Measurements from ENCODE around the gene TTC6.

GRCh38 chr14:37623971-37624370 lies 28.5 kb downstream of the TTC6 start:
- TF ChIP-seq POLR2A (IDR thresholded peaks at IDR 0.05) (no peak), POLR2AphosphoS5 (IDR thresholded peaks at IDR 0.05) (no peak), CTCF (IDR thresholded peaks at IDR 0.05) (no peak)
